ENCODE measurements around the gene R3HCC1L. TPM values are rescaled to one million over a fixed set of nuclear protein-coding genes. Genes with fewer than 3 reads are reported as not detected.

R3HCC1L gene
- total and polyA plus RNA-seq, 9 of the 15 experiments (the other 6 are each of a cell fraction or from before 2014, with no cell fraction given): 9.1 to 17.8 (median 12.6) TPM

DNA sequence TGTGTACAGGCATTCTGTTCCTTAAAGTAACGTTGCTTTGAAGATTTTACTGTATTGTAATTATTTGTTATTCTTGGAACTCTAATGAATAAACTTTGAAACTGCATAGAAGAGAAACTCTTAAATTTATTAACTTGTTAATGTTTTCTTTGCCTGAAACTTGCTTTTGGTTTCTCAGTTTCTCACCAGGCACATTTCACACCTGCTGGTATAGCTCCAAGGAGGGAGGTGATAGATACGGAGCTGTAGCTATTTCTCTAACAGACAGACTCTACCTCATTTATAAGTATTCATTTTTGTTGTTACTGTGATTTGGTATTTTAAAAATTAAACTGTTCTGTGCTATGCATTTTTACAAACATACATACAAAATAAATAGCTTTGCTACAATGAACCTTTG lies 32.7 kb downstream of the R3HCC1L start:
- in situ Hi-C loops (cut with MboI): loop anchor here (5.0 kb wide), 1 partner anchor 140 kb away; no protein-coding TSS in a partner anchor
- DNase-seq (ENCODE audit: extremely low read depth in 1 of 4, low spot score in 3 of 4) (no peak), ATAC-seq (no peak), FAIRE-seq (no peak)
- 92% methylated on average over 2 of the region's 2 CpGs for WGBS (ENCODE audit: insufficient coverage, low coverage, missing lambda C conversion rate)
- Histone ChIP-seq H3K79me2 (ENCODE audit: control insufficient read depth, insufficient read depth, low read length) (no peaks in the 10 kb centered on the region), H3K36me3 (ENCODE audit: control insufficient read depth, insufficient read depth, low read length) (peaks cover 32% of the 10 kb centered on the region; the same call in 2 of the 3 replicates), H2AFZ (ENCODE audit: low read depth, low read length) (no peak overlapping the region), H3K9ac (ENCODE audit: insufficient read depth in 1 of 2, low read depth in 2 of 2, low read length in 2 of 2) (no peak overlapping the region), H3K4me1 (replicated peaks in 1 of 2; ENCODE audit: control insufficient read depth in 2 of 2, insufficient read depth in 2 of 2, low read length in 2 of 2) (peaks cover 0 to 2% of the 10 kb centered on the region in 2 experiments; a peak in 2 of 5 replicates), H3K9me3 (replicated peaks; ENCODE audit: control insufficient read depth, insufficient read depth, low read depth, low read length) (no peaks in the 10 kb centered on the region), H3K27me3 (ENCODE audit: control insufficient read depth in 2 of 2, insufficient read depth in 2 of 2, low read length in 2 of 2) (no peaks in the 10 kb centered on the region), H3K9me1 (ENCODE audit: control insufficient read depth, insufficient read depth, low read length) (no peaks in the 10 kb centered on the region), H3K27ac (ENCODE audit: extremely low read depth, low read depth, low read length) (no peak overlapping the region), H3K4me3 (no peak overlapping the region), H3K4me2 (ENCODE audit: insufficient read depth, low read length) (no peak overlapping the region), H4K20me1 (replicated peaks; ENCODE audit: control insufficient read depth, insufficient read depth, low read length) (no peaks in the 10 kb centered on the region; the same call in 1 of the 2 replicates)
- no peak for TF ChIP-seq SIX5 (IDR thresholded peaks at IDR 0.05; ENCODE audit: borderline replicate concordance in 1 of 2, insufficient read depth in 1 of 2, low read depth in 1 of 2, low read length in 2 of 2)
- ChIA-PET POLR2A (no interaction called here), CTCF (ENCODE audit: low intra/inter-chr PET ratio) (no interaction called here)
- BruUV-seq (replicated peaks): no TSS peak
- intact Hi-C loops (cut with micrococcal nuclease): no loop called here

DNA sequence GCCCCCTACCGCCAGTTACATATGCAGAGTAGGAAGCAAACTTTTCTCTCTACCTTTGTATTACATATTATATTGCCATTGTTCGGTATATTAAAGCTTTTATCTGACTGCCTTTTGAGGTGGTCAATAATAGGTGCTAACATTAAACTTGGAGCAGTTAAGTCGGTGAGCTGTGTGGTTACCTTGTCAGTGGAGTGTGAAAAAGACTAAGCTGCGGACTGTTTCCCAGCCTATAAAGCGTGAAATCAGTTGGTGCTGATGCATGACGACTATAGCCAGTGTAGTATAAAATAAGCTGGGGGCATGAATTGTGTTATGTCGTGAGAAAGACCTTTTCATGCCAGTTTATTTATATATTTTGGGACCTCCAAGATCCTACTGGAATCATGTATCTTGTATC lies 33.7 kb downstream of the R3HCC1L start:
- no peaks in the 10 kb centered on the region for H3K79me2 ChIP-seq (ENCODE audit: control insufficient read depth, insufficient read depth, low read length)
- in situ Hi-C loops (cut with MboI): loop anchor here (5.0 kb wide), 1 partner anchor 139 kb away; no protein-coding TSS in a partner anchor

More for the DNA sequence above, 33.7 kb downstream of the R3HCC1L start:
- TF ChIP-seq HOXB6 (CRISPR knock-in tag; IDR thresholded peaks at IDR 0.05; ENCODE audit: borderline replicate concordance) (no peak), THAP12 (CRISPR knock-in tag; IDR thresholded peaks at IDR 0.05) (no peak), CBX5 (IDR thresholded peaks at IDR 0.05; ENCODE audit: borderline replicate concordance, low read depth) (no peak), CCAR2 (IDR thresholded peaks at IDR 0.05; ENCODE audit: low read depth, low read length) (no peak), ZFP36 (IDR thresholded peaks at IDR 0.05; ENCODE audit: low read depth, low read length, partially characterized antibody) (no peak), MEF2D (tag; conservative IDR thresholded peaks at IDR 0.05; ENCODE audit: low read depth) (no peak)
- Histone ChIP-seq H3K27me3 (ENCODE audit: control insufficient read depth in 2 of 2, insufficient read depth in 2 of 2, low read length in 2 of 2) (no peaks in the 10 kb centered on the region), H4K20me1 (replicated peaks; ENCODE audit: control insufficient read depth, insufficient read depth, low read length) (no peaks in the 10 kb centered on the region; the same call in 1 of the 2 replicates), H3K9me3 (replicated peaks; ENCODE audit: control insufficient read depth, insufficient read depth, low read depth, low read length) (no peaks in the 10 kb centered on the region), H3K9me1 (ENCODE audit: control insufficient read depth, insufficient read depth, low read length) (no peaks in the 10 kb centered on the region), H3K4me3 (no peak overlapping the region), H2AFZ (ENCODE audit: low read depth, low read length) (no peak overlapping the region), H3K27ac (ENCODE audit: extremely low read depth, low read depth, low read length) (no peak overlapping the region), H3K4me1 (replicated peaks in 1 of 2; ENCODE audit: control insufficient read depth in 2 of 2, insufficient read depth in 2 of 2, low read length in 2 of 2) (peaks cover 0 to 2% of the 10 kb centered on the region in 2 experiments; a peak in 2 of 5 replicates), H3K9ac (ENCODE audit: insufficient read depth in 1 of 2, low read depth in 2 of 2, low read length in 2 of 2) (no peak overlapping the region), H3K4me2 (ENCODE audit: insufficient read depth, low read length) (no peak overlapping the region), H3K36me3 (ENCODE audit: control insufficient read depth, insufficient read depth, low read length) (peaks cover 27% of the 10 kb centered on the region; the same call in 2 of the 3 replicates)
- no TSS peak for BruUV-seq (replicated peaks)
- WGBS (ENCODE audit: insufficient coverage, low coverage, missing lambda C conversion rate): 87% methylated on average over 7 of the region's 7 CpGs
- DNase-seq (ENCODE audit: extremely low read depth in 1 of 4, low spot score in 3 of 4) (no peak), ATAC-seq (no peak), FAIRE-seq (no peak)
- intact Hi-C loops (cut with micrococcal nuclease): no loop called here
- POLR2A ChIA-PET: no interaction called here
- CTCF ChIA-PET (ENCODE audit: low intra/inter-chr PET ratio): no interaction called here
